GM23248 (cell line): ENCODE data around the gene RAMP1. TPM values are rescaled to one million over a fixed set of nuclear protein-coding genes. Genes with fewer than 3 reads are reported as not detected.

Experiments
- DNase-seq: peaks from one replicate; pipeline ENCODE4 v3.0.0-alpha.2; 2015
- H2AFZ ChIP-seq: fragments of 200-600 bp; sonication (generic); 2 replicates; pipeline ENCODE4 v1.6.1; 2016; ENCODE audit warnings: antibody characterized with exemption
- H3F3A ChIP-seq: fragments of 200-600 bp; sonication (generic); 2 replicates; pipeline ENCODE4 v1.6.1; 2016; ENCODE audit warnings: mild to moderate bottlenecking, antibody characterized with exemption, mixed run types; ENCODE audit not compliant: insufficient read depth
- H3K27ac ChIP-seq: fragments of 200-600 bp; sonication (generic); 2 replicates; pipeline ENCODE4 v1.5.1; 2016; ENCODE audit warnings: mild to moderate bottlenecking
- H3K27me3 ChIP-seq: fragments of 200-600 bp; sonication (generic); replicated peaks from 2 replicates; pipeline ENCODE4 v1.6.1; 2016; ENCODE audit warnings: mild to moderate bottlenecking; ENCODE audit not compliant: insufficient read depth
- H3K36me3 ChIP-seq: fragments of 200-600 bp; sonication (generic); 2 replicates; pipeline ENCODE4 v1.6.1; 2016; ENCODE audit warnings: low read depth, mild to moderate bottlenecking
- H3K4me1 ChIP-seq: fragments of 200-600 bp; sonication (generic); 2 replicates; pipeline ENCODE4 v1.6.1; 2016; ENCODE audit warnings: mild to moderate bottlenecking; ENCODE audit not compliant: insufficient read depth
- H3K4me2 ChIP-seq: fragments of 200-600 bp; sonication (generic); one replicate; pipeline ENCODE4 v1.6.1; 2016; ENCODE audit warnings: mild to moderate bottlenecking; ENCODE audit not compliant: unreplicated experiment
- H3K4me3 ChIP-seq: fragments of 200-600 bp; sonication (generic); 2 replicates; pipeline ENCODE4 v1.5.1; 2016; ENCODE audit warnings: mild to moderate bottlenecking
- H3K79me2 ChIP-seq: fragments of 200-600 bp; sonication (generic); 2 replicates; pipeline ENCODE4 v1.6.1; 2016; ENCODE audit warnings: mild to moderate bottlenecking; ENCODE audit not compliant: insufficient read depth
- H3K9ac ChIP-seq: fragments of 200-600 bp; sonication (generic); 2 replicates; pipeline ENCODE4 v1.6.1; 2016; ENCODE audit warnings: mild to moderate bottlenecking
- H3K9me2 ChIP-seq: fragments of 200-600 bp; sonication (generic); 2 replicates; pipeline ENCODE4 v1.6.1; 2016; ENCODE audit warnings: mixed run types, mild to moderate bottlenecking, moderate library complexity; ENCODE audit not compliant: insufficient read depth
- H3K9me3 ChIP-seq: fragments of 200-600 bp; sonication (generic); one replicate; pipeline ENCODE4 v1.6.1; 2017; ENCODE audit warnings: low read depth
- H4K20me1 ChIP-seq: fragments of 200-600 bp; sonication (generic); 2 replicates; pipeline ENCODE4 v1.6.0; 2016; ENCODE audit not compliant: insufficient read depth
- EZH2 ChIP-seq: fragments of 200-600 bp; sonication (generic); IDR thresholded peaks from 2 replicates; pipeline ENCODE4 v1.6.1; 2018; ENCODE audit warnings: antibody characterized with exemption, mild to moderate bottlenecking; ENCODE audit not compliant: insufficient read depth, poor library complexity, severe bottlenecking
- EZH2phosphoT487 ChIP-seq: fragments of 200-600 bp; sonication (generic); IDR thresholded peaks from 2 replicates; pipeline ENCODE4 v1.6.1; 2018; ENCODE audit warnings: antibody characterized with exemption, moderate library complexity, mild to moderate bottlenecking, low read depth; ENCODE audit not compliant: insufficient read depth
- WGBS, 2 experiments: methylation state at CpG; one replicate each; pipeline ENCODE4 v1.1.6; 2015 to 2017; ENCODE audit warnings: low lambda C conversion rate in 2 of 2, low coverage in 1 of 2; ENCODE audit errors: missing lambda C conversion rate in 2 of 2; 5-methylcytosine and 5-hydroxymethylcytosine counted together
- in situ Hi-C: fragments of 300-500 bp; cut with MboI; formaldehyde crosslinking; loops from 2 replicates; pipeline ENCODE4 v1.15.0; 2020
- polyA plus RNA-seq: library from polyadenylated mRNA; unstranded; fragments of >200 nt; fragmentation: Nextera tagmentation; extraction: Ambion mirVana; gene quantifications from 2 replicates; pipeline ENCODE4 v1.2.1, GENCODE V29; 2016
- total RNA-seq: library from RNA; depleted of rRNA; stranded (reverse); fragments of >200 nt; shearing (Covaris generic); gene quantifications from 2 replicates; pipeline ENCODE4 v1.2.3, GENCODE V29; 2014

The RAMP1 gene
- total and polyA plus RNA-seq, 2 experiments from 2014 or later, result 4.1 to 11.1 TPM

GRCh38 chr2:237863689-237864443 lies 4.4 kb downstream of the RAMP1 start:
- H3K36me3 ChIP-seq, result no peaks in the 10 kb centered on the region
- H3K79me2 ChIP-seq, result no peaks in the 10 kb centered on the region
- H3F3A ChIP-seq, result peaks cover 24% of the 10 kb centered on the region
- no peaks in the 10 kb centered on the region for H3K9me3 ChIP-seq
- H3K9me2 ChIP-seq, result no peaks in the 10 kb centered on the region
- in situ Hi-C loops, result loop anchor here (10.0 kb wide), 1 partner anchor 401 kb away; no protein-coding TSS in a partner anchor
- H3K9ac ChIP-seq, result no peak overlapping the region
- WGBS, 2 experiments, result 91 to 94% methylated on average over 18 to 22 of the region's 22 CpGs
- no peak for TF ChIP-seq EZH2phosphoT487
- TF ChIP-seq EZH2, result no peak
- no peak overlapping the region for H3K4me3 ChIP-seq
- H3K27ac ChIP-seq, result no peak overlapping the region
- no peak overlapping the region for H3K4me2 ChIP-seq
- H3K27me3 ChIP-seq, result no peaks in the 10 kb centered on the region
- H3K4me1 ChIP-seq, result peaks cover 36% of the 10 kb centered on the region
- no peak for DNase-seq
- H4K20me1 ChIP-seq, result no peaks in the 10 kb centered on the region
- H2AFZ ChIP-seq, result no peak overlapping the region

- no peaks in the 10 kb centered on the region for H3K36me3 ChIP-seq
- no peak overlapping the region for H3K9ac ChIP-seq
- H3K4me1 ChIP-seq, result peaks cover 32% of the 10 kb centered on the region
- TF ChIP-seq EZH2, result no peak
- no peak for TF ChIP-seq EZH2phosphoT487
- in situ Hi-C loops, result loop anchor here (10.0 kb wide), 1 partner anchor 400 kb away; no protein-coding TSS in a partner anchor
- no peak overlapping the region for H3K27ac ChIP-seq
- H3F3A ChIP-seq, result peaks cover 24% of the 10 kb centered on the region
- 76% methylated on average over 10 of the region's 10 CpGs for WGBS, 2 experiments
- no peak overlapping the region for H3K4me3 ChIP-seq
- no peaks in the 10 kb centered on the region for H4K20me1 ChIP-seq
- no peaks in the 10 kb centered on the region for H3K9me3 ChIP-seq
- H2AFZ ChIP-seq, result no peak overlapping the region
- H3K4me2 ChIP-seq, result no peak overlapping the region
- no peaks in the 10 kb centered on the region for H3K79me2 ChIP-seq
- DNase-seq, result no peak
- H3K9me2 ChIP-seq, result no peaks in the 10 kb centered on the region
- no peaks in the 10 kb centered on the region for H3K27me3 ChIP-seq
Measured at GRCh38 chr2:237864444-237864931, 5.1 kb downstream of the RAMP1 start.

GRCh38 chr2:237864940-237865622 lies 5.7 kb downstream of the RAMP1 start:
- Histone ChIP-seq H4K20me1 (no peaks in the 10 kb centered on the region), H3K4me1 (peaks cover 32% of the 10 kb centered on the region), H3K9me3 (no peaks in the 10 kb centered on the region), H3K4me2 (no peak overlapping the region), H3K36me3 (no peaks in the 10 kb centered on the region), H2AFZ (no peak overlapping the region), H3F3A (peaks cover 24% of the 10 kb centered on the region), H3K27ac (no peak overlapping the region; the same call in 1 of the 2 replicates), H3K9me2 (no peaks in the 10 kb centered on the region), H3K27me3 (no peaks in the 10 kb centered on the region), H3K4me3 (no peak overlapping the region), H3K79me2 (no peaks in the 10 kb centered on the region), H3K9ac (no peak overlapping the region)
- no peak for TF ChIP-seq EZH2
- TF ChIP-seq EZH2phosphoT487, result no peak
- WGBS, 2 experiments, result 75 to 83% methylated on average over 7 to 9 of the region's 9 CpGs
- peak; percentile 37 for DNase-seq
- in situ Hi-C loops, result loop anchor here (10.0 kb wide), 1 partner anchor 400 kb away; no protein-coding TSS in a partner anchor

- no peak for DNase-seq
- Histone ChIP-seq H3K79me2 (no peaks in the 10 kb centered on the region), H3K27me3 (no peaks in the 10 kb centered on the region), H3K9ac (no peak overlapping the region), H3K4me1 (peaks cover 32% of the 10 kb centered on the region), H3F3A (peaks cover 24% of the 10 kb centered on the region), H3K4me3 (no peak overlapping the region), H4K20me1 (no peaks in the 10 kb centered on the region), H3K9me2 (no peaks in the 10 kb centered on the region), H3K4me2 (peak overlapping the region; percentile 64), H2AFZ (no peak overlapping the region), H3K9me3 (no peaks in the 10 kb centered on the region), H3K36me3 (no peaks in the 10 kb centered on the region), H3K27ac (peak overlapping the region; percentile 53)
- in situ Hi-C loops, result loop anchor here (10.0 kb wide), 1 partner anchor 399 kb away; no protein-coding TSS in a partner anchor
- 95 to 100% methylated on average over 7 of the region's 7 CpGs for WGBS, 2 experiments
- TF ChIP-seq EZH2phosphoT487, result no peak
- no peak for TF ChIP-seq EZH2
Measured at GRCh38 chr2:237865623-237866041, 6.2 kb downstream of the RAMP1 start.
